HL-60 (cell line): ENCODE data around the gene JAK3.

ENCODE experiments used
- POLR2AphosphoS5 ChIP-seq: IDR thresholded peaks from 2 replicates; pipeline ENCODE4 v1.6.1; 2012; ENCODE audit warnings: low read depth
- TF ChIP-seq, protein P1 (sequence below): IDR thresholded peaks from 2 replicates; pipeline ENCODE4 v1.6.1; 2012; ENCODE audit warnings: low read depth; ENCODE audit not compliant: insufficient replicate concordance
- TF ChIP-seq, protein P2 (sequence below): IDR thresholded peaks from one replicate; pipeline ENCODE4 v1.5.1; 2011; ENCODE audit warnings: low read length, control low read depth, inconsistent platforms; ENCODE audit not compliant: insufficient read depth

DNA sequence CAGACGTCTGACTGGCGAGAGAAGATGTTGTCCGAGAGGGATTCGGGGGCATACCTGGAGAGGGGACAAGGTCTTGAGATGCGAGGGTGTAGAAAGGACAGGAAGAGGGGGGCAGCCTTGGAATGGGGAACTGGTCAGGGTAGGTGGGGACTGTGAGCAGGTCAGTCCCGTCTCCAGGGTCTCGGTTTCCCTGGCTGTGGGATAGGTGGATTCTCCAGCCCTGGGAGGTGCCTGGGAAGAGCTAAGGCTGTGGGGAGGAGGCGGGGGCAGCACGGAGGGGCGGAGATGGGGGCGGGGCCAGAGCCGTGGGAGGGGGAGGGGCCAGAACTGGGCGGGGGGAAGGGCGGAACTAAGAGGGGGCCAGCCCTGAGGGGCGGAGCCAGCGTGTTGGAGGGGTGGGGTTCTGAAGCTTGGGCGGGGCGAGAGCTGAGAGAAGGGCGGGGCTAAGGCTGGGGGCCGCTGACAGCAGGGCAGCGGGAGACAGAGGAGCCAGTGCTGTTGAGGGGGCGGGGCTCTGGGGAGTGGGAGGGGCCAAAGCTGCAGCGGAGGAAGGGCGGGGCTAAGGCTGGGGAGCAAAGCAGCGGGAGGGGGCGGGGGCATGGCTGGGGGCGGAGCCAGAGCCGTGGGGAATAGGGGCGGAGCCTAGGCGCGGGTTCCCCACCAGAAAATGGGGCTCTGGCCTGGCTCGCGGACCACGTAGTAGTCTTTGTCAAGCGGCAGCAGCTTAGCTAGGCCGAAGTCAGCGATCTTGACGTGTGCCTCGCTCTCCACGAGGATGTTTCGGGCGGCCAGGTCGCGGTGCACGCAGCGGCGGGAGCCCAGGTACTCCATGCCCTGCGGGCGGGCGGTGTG, 17.0 kb downstream of the JAK3 start:
- TF ChIP-seq, protein P1, sequence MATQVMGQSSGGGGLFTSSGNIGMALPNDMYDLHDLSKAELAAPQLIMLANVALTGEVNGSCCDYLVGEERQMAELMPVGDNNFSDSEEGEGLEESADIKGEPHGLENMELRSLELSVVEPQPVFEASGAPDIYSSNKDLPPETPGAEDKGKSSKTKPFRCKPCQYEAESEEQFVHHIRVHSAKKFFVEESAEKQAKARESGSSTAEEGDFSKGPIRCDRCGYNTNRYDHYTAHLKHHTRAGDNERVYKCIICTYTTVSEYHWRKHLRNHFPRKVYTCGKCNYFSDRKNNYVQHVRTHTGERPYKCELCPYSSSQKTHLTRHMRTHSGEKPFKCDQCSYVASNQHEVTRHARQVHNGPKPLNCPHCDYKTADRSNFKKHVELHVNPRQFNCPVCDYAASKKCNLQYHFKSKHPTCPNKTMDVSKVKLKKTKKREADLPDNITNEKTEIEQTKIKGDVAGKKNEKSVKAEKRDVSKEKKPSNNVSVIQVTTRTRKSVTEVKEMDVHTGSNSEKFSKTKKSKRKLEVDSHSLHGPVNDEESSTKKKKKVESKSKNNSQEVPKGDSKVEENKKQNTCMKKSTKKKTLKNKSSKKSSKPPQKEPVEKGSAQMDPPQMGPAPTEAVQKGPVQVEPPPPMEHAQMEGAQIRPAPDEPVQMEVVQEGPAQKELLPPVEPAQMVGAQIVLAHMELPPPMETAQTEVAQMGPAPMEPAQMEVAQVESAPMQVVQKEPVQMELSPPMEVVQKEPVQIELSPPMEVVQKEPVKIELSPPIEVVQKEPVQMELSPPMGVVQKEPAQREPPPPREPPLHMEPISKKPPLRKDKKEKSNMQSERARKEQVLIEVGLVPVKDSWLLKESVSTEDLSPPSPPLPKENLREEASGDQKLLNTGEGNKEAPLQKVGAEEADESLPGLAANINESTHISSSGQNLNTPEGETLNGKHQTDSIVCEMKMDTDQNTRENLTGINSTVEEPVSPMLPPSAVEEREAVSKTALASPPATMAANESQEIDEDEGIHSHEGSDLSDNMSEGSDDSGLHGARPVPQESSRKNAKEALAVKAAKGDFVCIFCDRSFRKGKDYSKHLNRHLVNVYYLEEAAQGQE, result no peak
- TF ChIP-seq, protein P2, sequence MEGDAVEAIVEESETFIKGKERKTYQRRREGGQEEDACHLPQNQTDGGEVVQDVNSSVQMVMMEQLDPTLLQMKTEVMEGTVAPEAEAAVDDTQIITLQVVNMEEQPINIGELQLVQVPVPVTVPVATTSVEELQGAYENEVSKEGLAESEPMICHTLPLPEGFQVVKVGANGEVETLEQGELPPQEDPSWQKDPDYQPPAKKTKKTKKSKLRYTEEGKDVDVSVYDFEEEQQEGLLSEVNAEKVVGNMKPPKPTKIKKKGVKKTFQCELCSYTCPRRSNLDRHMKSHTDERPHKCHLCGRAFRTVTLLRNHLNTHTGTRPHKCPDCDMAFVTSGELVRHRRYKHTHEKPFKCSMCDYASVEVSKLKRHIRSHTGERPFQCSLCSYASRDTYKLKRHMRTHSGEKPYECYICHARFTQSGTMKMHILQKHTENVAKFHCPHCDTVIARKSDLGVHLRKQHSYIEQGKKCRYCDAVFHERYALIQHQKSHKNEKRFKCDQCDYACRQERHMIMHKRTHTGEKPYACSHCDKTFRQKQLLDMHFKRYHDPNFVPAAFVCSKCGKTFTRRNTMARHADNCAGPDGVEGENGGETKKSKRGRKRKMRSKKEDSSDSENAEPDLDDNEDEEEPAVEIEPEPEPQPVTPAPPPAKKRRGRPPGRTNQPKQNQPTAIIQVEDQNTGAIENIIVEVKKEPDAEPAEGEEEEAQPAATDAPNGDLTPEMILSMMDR, result no peak
- no peak for TF ChIP-seq POLR2AphosphoS5
